Gastroesophageal sphincter (tissue), 3 donors: ENCODE measurements around the gene SLC6A1.

Source experiments
- EP300 ChIP-seq: sonication (generic); formaldehyde crosslinking; IDR thresholded peaks from one replicate; pipeline ENCODE4 v1.6.1; 2017; ENCODE audit warnings: antibody characterized with exemption, mild to moderate bottlenecking
- POLR2A ChIP-seq, 2 donors: fragments of 450-650 bp; IDR thresholded peaks; one replicate each; pipeline ENCODE4 v1.6.1; 2017; ENCODE audit warnings: antibody characterized with exemption in 2 of 2, mild to moderate bottlenecking in 2 of 2, moderate library complexity in 1 of 2
- POLR2AphosphoS5 ChIP-seq: sonication (generic); formaldehyde crosslinking; IDR thresholded peaks from one replicate; pipeline ENCODE4 v1.6.1; 2017; ENCODE audit warnings: antibody characterized with exemption
- TF ChIP-seq, protein P1 (sequence below), 4 experiments: fragments of 200-600 bp in 2 of 4; fragments of 450-650 bp in 2 of 4; sonication (generic) in 1 of 4; IDR thresholded peaks; one replicate each; pipeline ENCODE4 v1.5.1; 2017 to 2019; ENCODE audit warnings: antibody characterized with exemption in 4 of 4, mild to moderate bottlenecking in 2 of 4, moderate library complexity in 2 of 4

- no peak for TF ChIP-seq EP300
- TF ChIP-seq POLR2A (IDR thresholded peaks at IDR 0.05), result no peak
- no peak for TF ChIP-seq POLR2AphosphoS5
- TF ChIP-seq, protein P1, sequence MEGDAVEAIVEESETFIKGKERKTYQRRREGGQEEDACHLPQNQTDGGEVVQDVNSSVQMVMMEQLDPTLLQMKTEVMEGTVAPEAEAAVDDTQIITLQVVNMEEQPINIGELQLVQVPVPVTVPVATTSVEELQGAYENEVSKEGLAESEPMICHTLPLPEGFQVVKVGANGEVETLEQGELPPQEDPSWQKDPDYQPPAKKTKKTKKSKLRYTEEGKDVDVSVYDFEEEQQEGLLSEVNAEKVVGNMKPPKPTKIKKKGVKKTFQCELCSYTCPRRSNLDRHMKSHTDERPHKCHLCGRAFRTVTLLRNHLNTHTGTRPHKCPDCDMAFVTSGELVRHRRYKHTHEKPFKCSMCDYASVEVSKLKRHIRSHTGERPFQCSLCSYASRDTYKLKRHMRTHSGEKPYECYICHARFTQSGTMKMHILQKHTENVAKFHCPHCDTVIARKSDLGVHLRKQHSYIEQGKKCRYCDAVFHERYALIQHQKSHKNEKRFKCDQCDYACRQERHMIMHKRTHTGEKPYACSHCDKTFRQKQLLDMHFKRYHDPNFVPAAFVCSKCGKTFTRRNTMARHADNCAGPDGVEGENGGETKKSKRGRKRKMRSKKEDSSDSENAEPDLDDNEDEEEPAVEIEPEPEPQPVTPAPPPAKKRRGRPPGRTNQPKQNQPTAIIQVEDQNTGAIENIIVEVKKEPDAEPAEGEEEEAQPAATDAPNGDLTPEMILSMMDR (IDR thresholded peaks at IDR 0.05), result no peak
These were observed 24.2 kb downstream of the SLC6A1 start for GRCh38 chr3:11016727-11017126.
